HG03520 (cell line): Measurements from ENCODE around the gene HK3.

Experiments
- ATAC-seq: cut with Tn5 transposase; IDR thresholded peaks from one replicate; pipeline ENCODE4 v1.9.1; 2021; ENCODE audit warnings: mild to moderate bottlenecking, moderate library complexity; ENCODE audit not compliant: unreplicated experiment

HK3 gene

GRCh38 chr5:176899296-176899891 lies at the start of gene HK3:
Gene HK3, minus strand, starts transcription at chr5:176899346. Its CDS starts 3,187 bp downstream, at chr5:176896159.
- ATAC-seq = no peak

- ATAC-seq = no peak
These were observed 49.3 kb upstream of the HK3 start for GRCh38 chr5:176948458-176948857.

- no peak for ATAC-seq
These were observed 48.7 kb upstream of the HK3 start for GRCh38 chr5:176947847-176948246.

- no peak for ATAC-seq
These were observed 45.1 kb upstream of the HK3 start for GRCh38 chr5:176944268-176944667.

GRCh38 chr5:176943816-176944215 lies 44.7 kb upstream of the HK3 start:
- ATAC-seq = no peak

GRCh38 chr5:176941951-176942350 lies 42.8 kb upstream of the HK3 start:
- ATAC-seq = no peak

GRCh38 chr5:176938472-176938871 lies 39.3 kb upstream of the HK3 start:
- ATAC-seq = no peak

- ATAC-seq = no peak
These were observed 35.9 kb upstream of the HK3 start for GRCh38 chr5:176935017-176935416.

GRCh38 chr5:176934309-176934930 lies 35.3 kb upstream of the HK3 start:
- no peak for ATAC-seq

- no peak for ATAC-seq
These were observed 30.5 kb upstream of the HK3 start for GRCh38 chr5:176929654-176930053.

GRCh38 chr5:176927562-176927961 lies 28.4 kb upstream of the HK3 start:
- no peak for ATAC-seq

- ATAC-seq = no peak
These were observed 23.7 kb upstream of the HK3 start for GRCh38 chr5:176922817-176923216.

GRCh38 chr5:176921714-176922113 lies 22.6 kb upstream of the HK3 start:
- no peak for ATAC-seq

- ATAC-seq = no peak
These were observed 19.5 kb upstream of the HK3 start for GRCh38 chr5:176918613-176919012.

- ATAC-seq = no peak
These were observed 17.2 kb upstream of the HK3 start for GRCh38 chr5:176916337-176916736.

- ATAC-seq = no peak
These were observed 16.8 kb upstream of the HK3 start for GRCh38 chr5:176915906-176916305.

- ATAC-seq = no peak
These were observed 13.0 kb upstream of the HK3 start for GRCh38 chr5:176912115-176912514.

- ATAC-seq = no peak
These were observed 9.7 kb upstream of the HK3 start for GRCh38 chr5:176908675-176909368.

- ATAC-seq = no peak
These were observed 7.7 kb upstream of the HK3 start for GRCh38 chr5:176906796-176907195.

- ATAC-seq = no peak
These were observed 7.0 kb upstream of the HK3 start for GRCh38 chr5:176906126-176906525.

GRCh38 chr5:176904276-176904675 lies 5.1 kb upstream of the HK3 start:
- ATAC-seq = no peak

- ATAC-seq = no peak
These were observed 3.9 kb upstream of the HK3 start for GRCh38 chr5:176902911-176903664.
